ENCODE data around the gene TANC2.
"Not testable (repeated sequence)": the region's sequence is repeated elsewhere in the genome, so short reads cannot be mapped to it uniquely, and the experiment has no call there.

TANC2 gene

GRCh38 chr17:62968445-62968923 is 2.4 kb downstream of the TANC2 start:
- in situ Hi-C loops (cut with HindIII; ENCODE audit: low pct_unique_long_range_greater_than_20kb, low sequenced_read_pairs) = no loop called here
- DNase-seq (ENCODE audit: low read depth in 1 of 2, low spot score in 1 of 2) = peak; percentile 89 to 92
- TF ChIP-seq JUND (IDR thresholded peaks at IDR 0.05; ENCODE audit: low read depth) = no peak

DNA sequence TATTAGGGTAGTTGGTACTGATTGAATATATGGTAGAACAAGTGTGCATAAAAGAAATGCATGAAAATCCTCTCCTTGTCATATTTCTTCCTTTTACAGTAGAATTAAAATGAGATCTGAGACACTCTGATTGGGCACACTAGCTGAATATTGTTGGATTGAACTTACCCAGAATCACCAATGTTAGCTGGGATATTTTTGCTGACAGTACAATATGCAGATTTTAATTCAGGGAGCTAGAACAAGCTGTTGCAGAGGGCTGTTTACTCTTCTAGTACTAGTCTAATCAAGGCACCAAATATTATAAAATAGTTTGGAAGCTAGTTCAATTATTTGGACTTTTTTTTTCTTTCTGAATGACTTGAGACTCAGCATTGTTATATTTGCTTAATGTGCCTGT is 4.6 kb downstream of the TANC2 start:
- no peak for DNase-seq (ENCODE audit: low read depth in 1 of 2, low spot score in 1 of 2)
- in situ Hi-C loops (cut with HindIII; ENCODE audit: low pct_unique_long_range_greater_than_20kb, low sequenced_read_pairs) = no loop called here
- no peak for TF ChIP-seq JUND (IDR thresholded peaks at IDR 0.05; ENCODE audit: low read depth)

- no peak for DNase-seq (ENCODE audit: low read depth in 1 of 2, low spot score in 1 of 2)
- no peak for TF ChIP-seq JUND (IDR thresholded peaks at IDR 0.05; ENCODE audit: low read depth)
- in situ Hi-C loops (cut with HindIII; ENCODE audit: low pct_unique_long_range_greater_than_20kb, low sequenced_read_pairs) = no loop called here
These were observed 5.8 kb downstream of the TANC2 start for GRCh38 chr17:62971853-62972252.

GRCh38 chr17:62974788-62975187 is 8.8 kb downstream of the TANC2 start:
- in situ Hi-C loops (cut with HindIII; ENCODE audit: low pct_unique_long_range_greater_than_20kb, low sequenced_read_pairs) = no loop called here
- no peak for TF ChIP-seq JUND (IDR thresholded peaks at IDR 0.05; ENCODE audit: low read depth)
- no peak for DNase-seq (ENCODE audit: low read depth in 1 of 2, low spot score in 1 of 2)

DNA sequence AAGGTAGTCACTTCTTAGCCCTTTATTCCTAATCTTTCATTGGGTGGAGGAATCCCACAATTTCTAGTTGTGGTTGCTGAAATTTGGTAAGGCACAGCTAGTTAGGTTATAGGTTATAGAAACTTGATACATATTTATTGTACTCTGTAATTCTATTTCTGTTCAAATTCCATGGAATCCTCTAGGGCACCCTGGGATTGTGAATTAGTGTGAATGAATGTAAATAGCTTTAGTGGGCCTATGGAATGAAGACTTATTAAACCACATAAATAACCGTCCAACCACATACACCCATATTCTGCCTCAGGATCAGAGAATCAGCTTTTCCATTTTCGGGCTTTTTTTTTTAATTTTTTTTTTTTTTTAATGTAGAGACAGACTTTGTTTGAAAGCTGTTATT is 9.2 kb downstream of the TANC2 start:
- DNase-seq (ENCODE audit: low read depth in 1 of 2, low spot score in 1 of 2) = no peak
- TF ChIP-seq JUND (IDR thresholded peaks at IDR 0.05; ENCODE audit: low read depth) = no peak
- in situ Hi-C loops (cut with HindIII; ENCODE audit: low pct_unique_long_range_greater_than_20kb, low sequenced_read_pairs) = no loop called here

GRCh38 chr17:62976643-62977231 is 10.7 kb downstream of the TANC2 start:
- in situ Hi-C loops (cut with HindIII; ENCODE audit: low pct_unique_long_range_greater_than_20kb, low sequenced_read_pairs); DNase-seq (ENCODE audit: low read depth in 1 of 2, low spot score in 1 of 2): not testable (repeated sequence)

DNA sequence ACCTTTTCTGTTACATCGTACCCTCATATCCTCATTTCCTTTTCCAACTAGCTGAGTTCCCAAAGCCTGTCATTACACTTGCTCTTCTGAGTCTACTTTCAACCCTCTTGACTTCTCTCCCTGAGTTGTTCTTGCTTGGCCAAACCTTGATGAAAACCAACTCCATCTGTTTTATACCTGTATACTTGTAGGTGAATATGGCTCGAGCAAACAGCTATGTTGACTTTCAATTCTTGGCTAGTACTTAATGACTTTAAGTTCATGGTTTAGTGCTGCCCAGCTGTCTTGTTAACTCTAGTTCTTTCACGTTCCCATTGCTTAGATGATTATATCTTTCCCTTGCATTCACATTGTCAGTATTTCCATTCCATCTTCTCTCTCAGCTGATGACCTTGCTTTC is 14.8 kb downstream of the TANC2 start:
- no peak for DNase-seq (ENCODE audit: low read depth in 1 of 2, low spot score in 1 of 2)
- TF ChIP-seq JUND (IDR thresholded peaks at IDR 0.05; ENCODE audit: low read depth) = no peak
- in situ Hi-C loops (cut with HindIII; ENCODE audit: low pct_unique_long_range_greater_than_20kb, low sequenced_read_pairs) = no loop called here

DNA sequence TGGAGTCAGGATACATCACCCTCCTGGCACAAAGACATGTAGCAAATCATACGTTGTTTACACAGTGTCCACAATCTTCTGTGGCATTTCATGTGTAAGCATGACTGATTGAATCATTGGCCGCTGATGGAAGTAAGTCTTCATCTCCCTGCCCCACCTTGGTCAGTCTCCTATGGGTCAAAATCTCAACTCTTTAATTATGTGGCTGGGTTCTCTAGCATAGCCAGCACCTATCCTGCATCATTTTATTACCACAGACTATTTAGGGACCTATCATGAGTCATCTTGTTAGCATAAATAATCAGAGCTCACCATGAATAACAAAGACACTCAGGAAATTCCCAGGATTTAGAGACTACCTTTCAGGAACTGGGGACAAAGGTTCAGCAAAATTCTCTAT is 15.9 kb downstream of the TANC2 start:
- in situ Hi-C loops (cut with HindIII; ENCODE audit: low pct_unique_long_range_greater_than_20kb, low sequenced_read_pairs) = no loop called here
- DNase-seq (ENCODE audit: low read depth in 1 of 2, low spot score in 1 of 2) = peak in 1 of 2 experiments; percentile 25
- no peak for TF ChIP-seq JUND (IDR thresholded peaks at IDR 0.05; ENCODE audit: low read depth)

DNA sequence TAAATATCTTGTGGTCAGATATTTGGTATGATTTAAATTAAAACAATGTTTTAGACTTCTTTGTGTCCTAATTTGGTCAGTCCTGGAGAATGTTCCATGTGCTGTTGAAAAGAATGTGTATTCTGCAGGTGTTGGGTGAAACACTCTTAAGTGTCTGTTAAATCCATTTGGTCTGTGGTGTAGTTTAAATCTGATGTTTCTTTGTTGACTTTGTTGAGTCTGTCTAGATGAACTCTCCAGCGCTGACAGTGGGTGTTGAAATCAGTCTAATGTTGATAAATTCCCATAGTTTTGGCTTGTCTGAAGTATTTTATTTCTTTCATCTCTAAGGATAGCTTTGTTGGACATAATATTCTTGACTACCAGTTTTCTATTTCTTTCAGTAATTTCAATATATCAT is 18.8 kb downstream of the TANC2 start:
- in situ Hi-C loops (cut with HindIII; ENCODE audit: low pct_unique_long_range_greater_than_20kb, low sequenced_read_pairs) = no loop called here
- DNase-seq (ENCODE audit: low read depth in 1 of 2, low spot score in 1 of 2) = no peak
- no peak for TF ChIP-seq JUND (IDR thresholded peaks at IDR 0.05; ENCODE audit: low read depth)

GRCh38 chr17:62986549-62986948 is 20.5 kb downstream of the TANC2 start:
- TF ChIP-seq JUND (IDR thresholded peaks at IDR 0.05; ENCODE audit: low read depth) = no peak
- DNase-seq (ENCODE audit: low read depth in 1 of 2, low spot score in 1 of 2) = no peak
- in situ Hi-C loops (cut with HindIII; ENCODE audit: low pct_unique_long_range_greater_than_20kb, low sequenced_read_pairs) = no loop called here

DNA sequence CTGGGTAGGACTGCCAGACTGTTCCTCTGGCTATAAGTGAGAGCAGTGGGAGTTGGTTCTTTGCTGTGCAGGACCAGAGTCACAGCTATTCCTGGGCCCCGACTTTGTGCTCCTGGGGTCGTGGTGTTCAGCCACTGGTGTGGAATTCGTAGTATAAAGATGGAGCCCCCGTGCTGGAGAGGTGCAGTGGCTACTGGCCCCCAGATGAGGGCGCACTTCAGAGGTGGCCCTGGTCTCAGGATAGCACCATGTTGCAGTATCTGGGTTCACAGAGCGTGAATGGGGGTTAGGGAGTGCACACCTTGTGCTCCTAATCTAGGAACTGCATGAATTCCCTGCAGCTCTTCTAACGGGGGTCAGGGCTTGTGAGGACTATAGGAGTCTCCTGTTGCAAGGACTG is 21.1 kb downstream of the TANC2 start:
- in situ Hi-C loops (cut with HindIII; ENCODE audit: low pct_unique_long_range_greater_than_20kb, low sequenced_read_pairs) = no loop called here
- no peak for TF ChIP-seq JUND (IDR thresholded peaks at IDR 0.05; ENCODE audit: low read depth)
- no peak for DNase-seq (ENCODE audit: low read depth in 1 of 2, low spot score in 1 of 2)

DNA sequence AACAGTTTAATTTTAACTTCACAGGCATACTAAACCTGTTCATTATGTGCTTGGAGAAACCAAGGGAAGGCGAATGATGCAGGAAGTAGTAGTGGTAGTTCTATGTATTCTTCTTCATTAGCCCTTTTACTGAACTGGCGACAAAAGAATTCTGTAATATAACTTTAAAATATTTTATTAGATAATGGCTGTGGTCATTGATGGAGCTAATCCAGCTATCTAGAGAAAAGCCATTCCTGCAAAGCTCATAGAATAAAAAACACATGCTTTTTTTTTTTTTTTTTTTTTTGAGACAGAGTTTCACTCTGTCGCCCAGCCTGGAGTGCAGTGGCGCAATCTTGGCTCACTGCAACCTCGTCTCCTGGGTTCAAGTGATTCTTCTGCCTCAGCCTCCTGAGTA is 23.5 kb downstream of the TANC2 start:
- DNase-seq (ENCODE audit: low read depth in 1 of 2, low spot score in 1 of 2) = no peak
- in situ Hi-C loops (cut with HindIII; ENCODE audit: low pct_unique_long_range_greater_than_20kb, low sequenced_read_pairs) = no loop called here

DNA sequence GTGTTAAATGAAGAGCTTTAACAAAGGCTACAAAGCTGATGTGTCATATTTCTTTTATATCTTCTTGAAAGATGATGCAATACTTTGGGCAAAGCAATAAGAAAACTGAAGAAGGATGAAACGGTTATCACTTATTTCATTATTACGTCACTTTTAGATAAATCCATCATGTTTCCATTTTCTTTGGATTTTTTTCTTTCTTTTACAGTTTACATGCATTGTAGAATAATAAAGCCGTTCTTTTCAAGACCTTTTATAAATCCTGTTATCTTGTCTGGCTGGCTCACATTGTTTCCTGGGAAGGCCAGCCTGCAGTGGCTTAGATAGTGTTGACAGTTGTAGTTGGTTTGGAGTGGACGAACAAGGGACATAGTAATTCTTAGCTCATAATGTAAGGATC is 28.9 kb downstream of the TANC2 start:
- DNase-seq (ENCODE audit: low read depth in 1 of 2, low spot score in 1 of 2) = no peak
- in situ Hi-C loops (cut with HindIII; ENCODE audit: low pct_unique_long_range_greater_than_20kb, low sequenced_read_pairs) = no loop called here

More for the DNA sequence above, 23.5 kb downstream of the TANC2 start:
- no peak for TF ChIP-seq JUND (IDR thresholded peaks at IDR 0.05; ENCODE audit: low read depth)

GRCh38 chr17:62995377-62995885 is 29.4 kb downstream of the TANC2 start:
- in situ Hi-C loops (cut with HindIII; ENCODE audit: low pct_unique_long_range_greater_than_20kb, low sequenced_read_pairs) = no loop called here
- no peak for TF ChIP-seq JUND (IDR thresholded peaks at IDR 0.05; ENCODE audit: low read depth)
- peak in 1 of 2 experiments; percentile 64 for DNase-seq (ENCODE audit: low read depth in 1 of 2, low spot score in 1 of 2)

More for the DNA sequence above, 28.9 kb downstream of the TANC2 start:
- no peak for TF ChIP-seq JUND (IDR thresholded peaks at IDR 0.05; ENCODE audit: low read depth)
